HepG2 (cell line): ENCODE data around the gene NADK2. TPM values are rescaled to one million over a fixed set of nuclear protein-coding genes. Genes with fewer than 3 reads are reported as not detected.

Source experiments
- ATAC-seq: fragments of 200-7000 bp; cut with Tn5 transposase; 3 replicates; pipeline ENCODE4 v1.9.1; 2020; ENCODE audit warnings: mild to moderate bottlenecking, moderate library complexity
- BruUV-seq: library from RNA; stranded (reverse); fragments of 400-500 nt; replicated peaks from 2 replicates; lab custom pipeline; 2021; lab: Mats Ljungman, UMichigan
- CTCF ChIA-PET: fragments of 300-600 bp; formaldehyde crosslinking; extraction: SDS; loops from one replicate; lab custom pipeline; 2021; ENCODE audit warnings: low total read pairs, inconsistent platforms, low intra/inter-chr PET ratio; lab: Yijun Ruan, JAX
- POLR2A ChIA-PET: fragments of 350-600 bp; sonication (Branson Sonifier 250); formaldehyde crosslinking; loops from one replicate; lab custom pipeline; 2020; ENCODE audit warnings: antibody characterized with exemption, inconsistent platforms; lab: Yijun Ruan, JAX
- DNase-seq: peaks from one replicate; pipeline ENCODE4 v3.0.0-alpha.2; 2015; ENCODE audit warnings: low spot score
- FAIRE-seq: peaks from 3 replicates; lab custom pipeline; 2011; peaks lifted over from hg19 to GRCh38; lab: Jason Lieb, UNC
- H2AFZ ChIP-seq: one replicate; pipeline ENCODE4 v1.6.1; 2011; ENCODE audit warnings: low read length, inconsistent platforms
- H3K27ac ChIP-seq: fragments of 300-600 bp; 3 replicates; pipeline ENCODE4 v1.8.0; 2011; ENCODE audit warnings: mixed run types, mild to moderate bottlenecking, mixed read lengths, low read length, inconsistent platforms; ENCODE audit not compliant: insufficient read depth; ENCODE audit errors: extremely low read length
- H3K27me3 ChIP-seq, 2 experiments: fragments of 200-600 bp in 1 of 2; 2 replicates in 1 of 2; 3 replicates in 1 of 2; pipeline versions ENCODE4 v1.6.0 to v1.8.0; 2011; ENCODE audit warnings: low read length in 2 of 2, mild to moderate bottlenecking in 2 of 2, moderate library complexity in 2 of 2, inconsistent platforms in 1 of 2; ENCODE audit not compliant: insufficient read depth in 2 of 2, control insufficient read depth in 1 of 2
- H3K36me3 ChIP-seq, 2 experiments: fragments of 200-600 bp in 1 of 2; replicated peaks in 1 of 2; 2 replicates in 1 of 2; 3 replicates in 1 of 2; pipeline versions ENCODE4 v1.5.1 to v1.8.0; 2011; ENCODE audit warnings: low read length in 2 of 2, inconsistent platforms in 1 of 2; ENCODE audit not compliant: insufficient read depth in 2 of 2, control insufficient read depth in 1 of 2
- H3K4me1 ChIP-seq: 2 replicates; pipeline ENCODE4 v1.5.1; 2012; ENCODE audit warnings: low read length, inconsistent platforms; ENCODE audit not compliant: insufficient read depth
- H3K4me2 ChIP-seq: 2 replicates; pipeline ENCODE4 v1.6.0; 2011; ENCODE audit warnings: low read depth, low read length, inconsistent platforms
- H3K4me3 ChIP-seq, 3 experiments: fragments of 200-600 bp in 1 of 3; sonication (generic), shearing (Covaris generic) in 1 of 3; replicated peaks in 1 of 3; 2 replicates each; pipeline ENCODE4 v1.5.1; 2011 to 2016; ENCODE audit warnings: low read length in 3 of 3, inconsistent platforms in 2 of 3, low read depth in 2 of 3, mild to moderate bottlenecking in 2 of 3, control low read depth in 1 of 3, mixed read lengths in 1 of 3; ENCODE audit not compliant: insufficient read depth in 1 of 3
- H3K79me2 ChIP-seq: one replicate; pipeline ENCODE4 v1.6.1; 2011; ENCODE audit warnings: low read length, inconsistent platforms; ENCODE audit not compliant: insufficient read depth
- H3K9ac ChIP-seq: 2 replicates; pipeline ENCODE4 v1.6.0; 2011; ENCODE audit warnings: mild to moderate bottlenecking, low read depth, low read length, inconsistent platforms; ENCODE audit not compliant: insufficient read depth
- H3K9me3 ChIP-seq: 2 replicates; pipeline ENCODE4 v1.5.1; 2012; ENCODE audit warnings: mild to moderate bottlenecking, low read length
- H4K20me1 ChIP-seq: 2 replicates; pipeline ENCODE4 v1.6.0; 2011; ENCODE audit warnings: inconsistent platforms, mild to moderate bottlenecking, low read length, moderate library complexity; ENCODE audit not compliant: insufficient read depth
- GATAD1 ChIP-seq: IDR thresholded peaks from 2 replicates; pipeline ENCODE4 v1.6.1; 2016; ENCODE audit warnings: missing genetic modification reagents, missing compliant biosample characterization
- KIAA2018 ChIP-seq: sonication (generic); formaldehyde crosslinking; IDR thresholded peaks from 2 replicates; pipeline ENCODE4 v1.5.0; 2020; ENCODE audit warnings: mild to moderate bottlenecking, missing genetic modification reagents, borderline replicate concordance
- WGBS: methylation state at CpG from one replicate; pipeline ENCODE4 v1.1.6; 2017; ENCODE audit warnings: low lambda C conversion rate; 5-methylcytosine and 5-hydroxymethylcytosine counted together
- in situ Hi-C: cut with HindIII; loops from 2 replicates; pipeline ENCODE4 v1.10.0; 2017; ENCODE audit warnings: low pct_unique_long_range_greater_than_20kb; ENCODE audit not compliant: extremely low pct_ligation_motif_present
- intact Hi-C: fragments of 100-400 bp; cut with micrococcal nuclease; formaldehyde crosslinking; loops from one replicate; pipeline ENCODE4 v1.10.0; 2022; ENCODE audit not compliant: unreplicated experiment
- polyA plus RNA-seq, 8 experiments: library from polyadenylated mRNA; depleted of rRNA in 3 of 8; stranded (reverse) in 7 of 8; unstranded in 1 of 8; fragments of >200 nt; fragmentation: Illumina TruSeq in 4 of 8; extraction: Trizol in 4 of 8; gene quantifications; 2 replicates each; pipeline versions ENCODE4 v1.2.1 to v1.2.3, GENCODE V29; 2011 to 2016; ENCODE audit warnings: low read depth in 4 of 8, missing spikeins in 1 of 8, mixed read lengths in 1 of 8; ENCODE audit not compliant: insufficient read depth in 1 of 8
- total RNA-seq, 5 experiments: library from RNA; depleted of rRNA; stranded (reverse); fragments of >200 nt; fragmentation: Illumina TruSeq; extraction: Trizol; gene quantifications; 2 replicates each; pipeline ENCODE4 v1.2.3, GENCODE V29; 2016; ENCODE audit warnings: low read depth in 1 of 5

Gene NADK2
- total and polyA plus RNA-seq, 2 of the 13 experiments (the other 11 are each of a cell fraction or from before 2014, with no cell fraction given): 13.9 to 71.4 TPM

GRCh38 chr5:36238502-36239295 lies 3.0 kb downstream of the NADK2 start:
- Histone ChIP-seq H3K4me3 (peak overlapping the region in 2 of 3 experiments; percentile 4 to 30; a peak in 3 of 6 replicates), H3K4me1 (peaks cover 59% of the 10 kb centered on the region), H3K27me3 (no peaks in the 10 kb centered on the region), H3K36me3 (no peaks in the 10 kb centered on the region), H3K4me2 (peak overlapping the region; percentile 83), H4K20me1 (no peaks in the 10 kb centered on the region), H2AFZ (no peak overlapping the region), H3K9me3 (no peaks in the 10 kb centered on the region), H3K79me2 (peaks cover 61% of the 10 kb centered on the region), H3K27ac (peak overlapping the region; percentile 95), H3K9ac (peak overlapping the region; percentile 36)
- in situ Hi-C loops: no loop called here
- no peak for ATAC-seq
- DNase-seq: no peak
- no peak for FAIRE-seq
- 95% methylated on average over 2 of the region's 2 CpGs for WGBS
- TF ChIP-seq KIAA2018 (CRISPR knock-in tag): no peak
- TF ChIP-seq GATAD1: peak; percentile 3; the same call in 1 of the 2 replicates
- TF ChIP-seq, all 625 proteins: peak for 1
- CTCF ChIA-PET: no interaction called here
- POLR2A ChIA-PET: interaction anchor here (0.9 to 5.3 kb wide), 5 partner anchors 9 to 99 kb away, joined by 3 to 68 read pairs (median 11); partner anchors contain the start of genes LMBRD2 and SKP2
- BruUV-seq: no TSS peak
- intact Hi-C loops: no loop called here
